ENCODE data around the gene CMPK1.

CMPK1 gene

DNA sequence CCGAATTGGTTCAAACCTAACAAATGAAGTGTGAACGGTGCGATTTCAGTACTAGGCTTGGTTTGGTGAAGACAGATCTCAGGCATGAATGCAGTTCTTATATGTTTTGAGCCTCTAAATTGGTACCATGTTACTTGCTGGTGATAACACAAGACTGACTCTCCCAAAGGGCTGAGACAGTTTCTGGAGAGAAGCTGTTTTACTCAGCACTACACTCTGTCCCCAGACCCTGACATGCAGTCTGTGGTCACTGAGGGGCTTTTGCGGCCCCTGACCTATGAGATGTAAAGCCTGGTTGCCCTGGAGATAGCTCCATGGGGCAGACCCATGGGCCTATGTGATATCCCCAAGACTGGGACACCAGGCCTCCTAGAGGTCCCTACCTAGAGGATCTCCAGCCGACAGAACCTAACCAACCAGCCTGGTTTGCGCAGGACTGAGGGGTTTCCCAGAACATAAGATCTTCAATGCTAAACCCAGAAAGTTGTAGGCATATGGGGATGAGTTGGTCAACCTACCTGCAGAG lies 63.1 kb downstream of the CMPK1 start:
- no peak for DNase-seq (ENCODE audit: low spot score)

DNA sequence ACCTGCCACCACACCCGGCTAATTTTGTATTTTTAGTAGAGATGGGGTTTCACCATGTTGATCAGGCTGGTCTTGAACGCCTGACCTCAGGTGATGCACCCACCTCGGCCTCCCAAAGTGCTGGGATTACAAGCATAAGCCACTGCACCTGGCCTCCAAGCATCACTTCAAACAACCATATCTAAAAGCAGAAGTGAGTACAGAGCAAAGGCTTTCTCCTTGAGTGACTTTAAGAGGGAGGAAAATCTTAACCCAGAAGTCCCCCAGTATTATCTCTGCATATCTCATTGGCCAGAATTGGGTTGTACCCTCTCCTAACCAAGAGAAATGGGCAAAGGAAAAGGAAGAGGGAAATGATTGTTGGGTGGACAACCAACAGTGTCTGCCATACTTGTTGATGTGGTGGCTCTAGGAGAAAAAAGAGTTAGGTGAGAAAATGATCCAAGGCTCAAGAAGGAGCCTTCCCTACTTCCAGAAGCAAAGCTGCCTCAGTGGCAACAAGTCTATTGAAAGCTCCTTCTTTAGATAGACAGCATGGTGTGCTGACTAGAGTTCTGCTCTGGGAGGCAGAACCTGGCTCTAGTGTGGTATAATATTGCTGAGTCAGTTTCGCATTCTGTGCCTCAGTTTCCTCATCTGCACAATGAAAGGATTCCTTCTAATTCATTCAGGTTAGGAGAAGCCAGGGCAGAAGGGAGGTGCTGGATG lies 65.7 kb downstream of the CMPK1 start:
- no peak for DNase-seq (ENCODE audit: low spot score)

DNA sequence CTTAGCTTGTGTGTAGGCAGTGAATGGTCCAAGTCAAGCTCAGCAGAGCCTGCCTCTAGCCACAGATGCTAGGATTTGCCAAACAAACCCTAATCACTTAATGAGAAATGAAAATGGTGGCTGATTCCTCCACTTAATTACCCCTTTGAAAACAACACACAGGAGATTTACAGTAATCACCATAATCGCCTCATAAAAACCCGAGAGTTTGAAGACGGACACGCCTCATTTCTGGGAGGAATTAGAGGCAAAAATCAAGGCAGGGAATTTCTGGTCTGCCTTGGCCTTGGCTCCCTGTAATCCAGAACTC lies 66.2 kb downstream of the CMPK1 start:
- DNase-seq (ENCODE audit: low spot score), result no peak

DNA sequence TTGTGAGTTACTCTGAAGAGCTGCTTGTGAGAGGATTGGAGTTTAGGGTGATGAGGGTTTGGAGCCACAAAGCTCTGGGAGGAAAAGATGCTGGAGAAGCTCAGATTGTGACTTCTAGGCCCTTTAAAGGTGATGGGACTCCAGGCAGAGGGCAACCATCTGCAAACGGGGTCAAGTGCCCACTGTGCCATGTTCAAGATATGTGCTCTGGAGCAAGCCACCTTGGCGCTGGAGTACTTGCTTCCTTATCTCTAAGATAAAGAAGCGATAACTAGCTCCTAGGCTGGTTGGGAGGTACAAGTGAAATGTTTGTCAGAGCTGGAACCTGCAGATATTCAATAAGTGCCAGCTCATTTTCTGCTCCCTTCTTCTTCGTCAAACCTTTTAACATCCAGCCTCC lies 68.2 kb downstream of the CMPK1 start:
- DNase-seq (ENCODE audit: low spot score), result no peak

DNA sequence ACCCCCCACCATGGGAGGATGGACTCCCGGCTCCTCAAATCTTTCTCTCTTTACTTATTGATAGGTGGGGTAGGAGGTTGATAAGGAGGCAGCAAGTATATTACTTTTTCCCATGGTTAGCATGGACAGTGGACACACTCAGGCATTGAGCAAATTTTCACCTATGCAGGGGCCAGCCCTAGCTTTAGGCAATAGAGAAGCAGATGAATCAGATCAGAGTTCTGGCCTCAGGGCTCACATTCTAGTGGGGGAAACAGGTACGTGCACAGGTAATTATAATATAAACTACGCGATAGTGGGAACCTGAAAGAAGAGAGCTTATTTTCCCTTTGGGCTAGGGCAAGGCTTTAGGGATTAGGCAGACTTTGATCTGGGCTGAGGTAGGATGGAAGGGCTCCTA lies 69.0 kb downstream of the CMPK1 start:
- no peak for DNase-seq (ENCODE audit: low spot score)

DNA sequence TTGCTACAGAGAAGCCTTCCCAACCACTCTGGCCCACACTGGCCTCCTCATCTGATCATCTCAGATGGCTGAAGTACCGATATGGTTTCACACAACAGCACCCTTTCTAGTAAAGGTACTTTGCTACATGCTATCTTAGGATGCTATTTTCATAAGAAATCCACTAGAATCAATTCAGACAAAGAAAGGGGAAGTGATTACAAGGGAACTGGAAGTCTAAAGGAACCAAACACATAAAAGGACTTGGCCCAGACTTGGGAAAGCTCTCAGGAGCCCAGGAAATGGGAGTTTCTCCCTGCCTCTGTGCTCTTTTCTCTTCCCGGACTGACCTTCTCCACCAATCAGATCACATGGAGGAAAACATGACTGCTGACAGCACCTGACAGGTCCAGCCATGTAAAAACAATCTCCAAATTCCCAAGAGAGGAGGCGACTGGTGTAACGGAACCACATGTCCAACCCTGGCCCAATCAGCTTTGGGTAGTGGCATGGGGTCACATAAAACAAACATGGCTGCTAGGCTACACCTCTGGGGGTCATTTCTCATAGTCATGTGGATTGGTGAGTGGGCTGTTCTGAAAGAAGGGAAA lies 69.8 kb downstream of the CMPK1 start:
- no peak for DNase-seq (ENCODE audit: low spot score)

DNA sequence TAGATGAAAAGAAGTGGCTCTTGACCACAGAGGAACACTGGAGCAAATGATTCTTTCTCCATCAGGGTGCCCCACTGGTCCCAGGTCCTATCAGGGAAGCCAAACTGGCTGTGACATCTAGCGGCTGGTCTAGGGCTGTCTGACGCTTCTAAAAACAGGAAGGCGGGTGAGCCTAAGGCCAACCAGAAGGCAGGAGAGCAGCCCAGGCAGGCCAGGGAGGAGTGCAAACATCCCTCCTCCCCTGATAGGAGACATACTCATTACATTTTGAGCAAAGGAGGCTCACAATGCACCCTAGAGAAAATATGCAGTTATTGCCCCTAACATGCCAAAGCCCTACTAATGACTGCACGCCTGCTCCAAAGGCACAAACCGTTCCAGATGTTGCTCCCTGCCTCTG lies 72.1 kb downstream of the CMPK1 start:
- DNase-seq (ENCODE audit: low spot score), result no peak

DNA sequence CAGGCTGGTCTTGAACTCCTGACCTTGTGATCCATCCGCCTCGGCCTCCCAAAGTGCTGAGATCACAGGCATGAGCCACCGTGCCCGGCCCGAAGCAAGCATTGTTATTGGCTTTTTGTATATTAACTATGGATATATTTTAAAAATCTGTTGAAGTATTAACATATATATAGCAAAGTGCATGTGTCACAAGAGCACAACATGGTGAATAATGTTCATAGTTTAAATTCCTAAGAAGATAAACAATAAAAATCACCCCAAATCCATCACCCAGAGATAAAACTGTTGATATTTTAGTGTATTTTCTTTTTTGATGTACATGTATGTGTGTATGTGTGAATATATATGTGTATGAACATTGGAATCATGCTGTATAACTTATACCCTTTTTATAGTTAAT lies 73.4 kb downstream of the CMPK1 start:
- DNase-seq (ENCODE audit: low spot score), result no peak

DNA sequence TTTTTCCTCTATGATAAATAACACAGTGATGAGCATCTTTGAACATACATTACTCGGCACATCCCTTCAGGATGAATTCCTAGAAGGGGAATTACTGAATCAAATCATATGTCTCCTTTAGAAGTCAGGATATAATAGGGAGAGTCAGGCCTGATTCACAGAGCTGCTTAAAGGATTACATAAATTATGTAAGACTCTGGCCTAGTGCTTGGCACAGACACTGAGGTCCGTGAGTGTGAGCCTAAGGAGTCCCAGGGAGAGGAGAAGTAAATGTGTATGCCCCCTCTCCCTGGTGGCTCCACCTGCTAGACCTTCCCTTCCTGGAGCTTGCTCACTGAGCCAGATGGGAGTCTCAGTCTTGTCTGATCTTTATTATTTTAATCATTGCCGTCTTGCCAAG lies 73.9 kb downstream of the CMPK1 start:
- DNase-seq (ENCODE audit: low spot score), result no peak

DNA sequence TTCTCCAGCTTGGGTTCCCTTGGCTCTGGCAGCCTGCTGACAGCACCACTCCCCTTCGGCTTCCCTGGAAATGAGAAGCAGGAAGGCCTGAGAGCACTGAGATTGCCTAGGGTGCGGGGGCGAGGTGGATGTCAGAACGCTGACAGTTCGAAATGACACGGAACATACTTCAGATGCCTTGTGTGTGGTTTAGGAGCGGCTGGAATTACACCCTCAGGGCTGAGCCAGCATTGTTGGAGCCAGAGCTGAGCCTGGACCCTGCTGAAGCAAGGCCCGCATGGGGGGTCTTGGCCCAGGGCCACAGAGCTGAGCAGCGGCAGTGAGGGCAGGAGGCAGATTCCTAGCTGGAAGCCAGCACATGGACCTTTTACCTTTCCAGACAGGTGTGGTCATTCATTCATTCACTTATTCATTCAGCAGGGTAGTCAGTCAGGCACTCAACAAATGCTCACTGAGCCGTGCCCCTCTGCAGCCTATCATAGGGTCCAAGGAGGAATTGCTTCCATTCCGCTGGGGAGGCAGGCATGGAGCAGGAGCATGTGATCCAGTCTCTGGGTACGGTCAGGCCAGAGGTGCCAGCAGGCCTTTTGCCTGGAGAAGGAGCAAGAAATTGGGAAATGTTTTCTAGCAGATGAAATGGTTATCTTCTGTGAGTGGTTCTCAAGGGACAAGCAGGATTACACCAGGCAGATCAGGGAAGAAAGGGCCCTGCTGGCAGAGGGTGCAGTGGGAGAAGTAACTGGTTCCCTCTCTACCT lies 75.9 kb downstream of the CMPK1 start:
- no peak for DNase-seq (ENCODE audit: low spot score)

DNA sequence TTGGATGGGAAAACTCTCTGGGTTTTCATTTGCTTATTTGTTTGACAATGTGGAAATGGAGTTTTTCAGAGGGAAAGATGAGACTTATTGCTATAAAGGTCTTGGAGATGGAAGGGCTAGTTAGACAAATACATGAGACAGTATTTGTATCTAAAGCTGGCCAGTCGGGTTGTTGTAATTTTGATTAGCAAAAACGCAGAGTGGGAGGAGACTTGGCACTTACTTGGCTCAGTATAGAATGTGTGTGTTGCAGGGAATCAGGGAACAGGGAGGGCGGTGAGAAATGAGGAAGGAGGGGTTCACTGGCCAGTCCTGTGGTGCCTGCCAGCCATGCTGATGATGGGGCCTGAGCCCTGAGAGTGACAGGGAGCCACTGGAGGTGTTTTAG lies 76.5 kb downstream of the CMPK1 start:
- DNase-seq (ENCODE audit: low spot score), result no peak

DNA sequence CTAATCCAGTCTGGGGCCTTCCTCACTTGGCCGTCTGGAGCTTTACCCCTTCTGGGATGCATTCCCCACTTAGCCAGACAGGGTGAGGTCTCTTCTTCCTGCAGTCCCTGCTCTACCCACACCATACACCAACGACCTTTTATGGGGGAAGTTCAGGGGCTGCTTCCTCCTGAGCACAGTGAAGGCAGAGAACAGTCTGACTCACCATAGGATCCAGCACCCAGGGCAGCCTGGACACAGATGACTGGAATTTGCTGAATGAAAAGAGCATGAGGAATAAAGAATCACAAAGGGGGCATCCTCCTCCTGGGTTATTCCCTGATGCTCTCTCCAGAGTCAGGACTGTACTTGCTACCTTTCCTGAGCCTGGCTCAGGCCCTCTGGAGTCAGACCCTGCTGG lies 77.8 kb downstream of the CMPK1 start:
- DNase-seq (ENCODE audit: low spot score), result no peak

DNA sequence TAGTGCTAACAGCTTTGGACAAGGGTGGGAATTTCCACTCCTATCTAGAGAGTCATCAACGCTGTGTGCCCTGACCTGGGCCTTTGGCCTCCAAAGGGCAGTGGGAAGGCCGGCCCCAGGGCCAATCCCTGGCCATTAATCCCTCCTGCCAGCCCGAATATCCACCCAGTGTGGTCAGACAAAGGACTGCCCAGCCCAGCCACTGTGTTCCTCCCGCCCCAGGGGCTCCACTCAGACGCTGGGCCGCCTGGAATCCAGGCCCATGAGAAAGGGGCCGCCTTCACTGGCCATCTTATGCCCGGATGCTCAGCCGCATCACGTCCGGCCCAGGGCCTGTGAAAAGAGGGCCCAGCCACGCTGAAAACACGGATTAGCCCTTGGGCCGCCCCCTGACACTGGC lies 78.8 kb downstream of the CMPK1 start:
- no peak for DNase-seq (ENCODE audit: low spot score)

DNA sequence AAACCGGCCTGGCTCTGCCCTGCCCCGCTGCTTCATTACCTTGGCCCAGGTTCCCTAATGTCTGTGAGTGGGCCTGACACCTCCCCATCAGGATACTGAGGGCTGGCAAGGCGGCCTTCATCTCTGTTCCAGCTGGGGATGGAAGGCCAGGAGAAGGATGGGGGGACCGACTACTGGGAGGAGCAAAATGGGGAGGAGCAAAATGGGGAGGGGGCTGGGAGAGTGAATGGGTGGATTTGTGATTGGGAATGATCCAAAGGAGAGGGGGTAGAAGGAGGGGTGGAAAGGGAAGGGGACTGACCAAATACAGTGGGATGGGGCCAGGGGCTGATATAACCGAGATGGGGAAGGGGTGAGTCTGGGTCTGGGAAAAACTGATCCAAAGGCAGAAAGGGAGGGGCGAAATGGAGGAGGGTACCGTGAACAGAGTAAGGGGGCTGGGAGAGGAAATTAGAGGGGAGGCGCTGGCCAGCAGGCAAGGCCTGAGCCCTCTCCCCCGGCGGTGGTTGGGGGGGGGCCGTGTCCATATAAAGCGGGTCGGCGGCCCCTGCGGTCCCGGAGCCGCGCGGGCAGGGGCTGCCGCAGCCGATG lies 82.2 kb downstream of the CMPK1 start, which contains the start of gene FOXE3:
FOXE3 (plus strand) TSS at position 558 of the 591 bp plus-strand sequence; CDS start at position 589, 31 bp downstream.
- DNase-seq (ENCODE audit: low spot score), result no peak

DNA sequence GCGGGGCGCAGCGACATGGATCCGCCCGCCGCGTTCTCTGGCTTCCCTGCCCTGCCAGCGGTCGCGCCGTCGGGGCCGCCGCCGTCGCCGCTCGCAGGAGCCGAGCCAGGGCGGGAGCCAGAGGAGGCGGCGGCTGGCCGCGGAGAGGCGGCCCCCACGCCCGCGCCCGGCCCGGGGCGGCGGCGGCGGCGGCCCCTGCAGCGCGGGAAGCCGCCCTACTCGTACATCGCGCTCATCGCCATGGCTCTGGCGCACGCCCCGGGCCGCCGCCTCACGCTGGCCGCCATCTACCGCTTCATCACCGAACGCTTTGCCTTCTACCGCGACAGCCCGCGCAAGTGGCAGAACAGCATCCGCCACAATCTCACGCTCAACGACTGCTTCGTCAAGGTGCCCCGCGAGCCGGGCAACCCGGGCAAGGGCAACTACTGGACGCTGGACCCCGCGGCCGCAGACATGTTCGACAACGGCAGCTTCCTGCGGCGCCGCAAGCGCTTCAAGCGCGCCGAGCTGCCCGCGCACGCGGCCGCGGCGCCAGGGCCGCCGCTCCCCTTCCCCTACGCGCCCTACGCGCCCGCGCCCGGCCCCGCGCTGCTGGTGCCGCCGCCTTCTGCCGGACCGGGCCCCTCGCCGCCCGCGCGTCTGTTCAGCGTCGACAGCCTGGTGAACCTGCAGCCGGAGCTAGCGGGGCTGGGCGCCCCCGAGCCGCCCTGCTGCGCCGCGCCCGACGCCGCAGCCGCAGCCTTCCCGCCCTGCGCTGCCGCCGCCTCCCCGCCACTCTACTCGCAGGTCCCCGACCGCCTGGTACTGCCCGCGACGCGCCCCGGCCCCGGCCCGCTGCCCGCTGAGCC lies 83.0 kb downstream of the CMPK1 start:
- no peak for DNase-seq (ENCODE audit: low spot score)

DNA sequence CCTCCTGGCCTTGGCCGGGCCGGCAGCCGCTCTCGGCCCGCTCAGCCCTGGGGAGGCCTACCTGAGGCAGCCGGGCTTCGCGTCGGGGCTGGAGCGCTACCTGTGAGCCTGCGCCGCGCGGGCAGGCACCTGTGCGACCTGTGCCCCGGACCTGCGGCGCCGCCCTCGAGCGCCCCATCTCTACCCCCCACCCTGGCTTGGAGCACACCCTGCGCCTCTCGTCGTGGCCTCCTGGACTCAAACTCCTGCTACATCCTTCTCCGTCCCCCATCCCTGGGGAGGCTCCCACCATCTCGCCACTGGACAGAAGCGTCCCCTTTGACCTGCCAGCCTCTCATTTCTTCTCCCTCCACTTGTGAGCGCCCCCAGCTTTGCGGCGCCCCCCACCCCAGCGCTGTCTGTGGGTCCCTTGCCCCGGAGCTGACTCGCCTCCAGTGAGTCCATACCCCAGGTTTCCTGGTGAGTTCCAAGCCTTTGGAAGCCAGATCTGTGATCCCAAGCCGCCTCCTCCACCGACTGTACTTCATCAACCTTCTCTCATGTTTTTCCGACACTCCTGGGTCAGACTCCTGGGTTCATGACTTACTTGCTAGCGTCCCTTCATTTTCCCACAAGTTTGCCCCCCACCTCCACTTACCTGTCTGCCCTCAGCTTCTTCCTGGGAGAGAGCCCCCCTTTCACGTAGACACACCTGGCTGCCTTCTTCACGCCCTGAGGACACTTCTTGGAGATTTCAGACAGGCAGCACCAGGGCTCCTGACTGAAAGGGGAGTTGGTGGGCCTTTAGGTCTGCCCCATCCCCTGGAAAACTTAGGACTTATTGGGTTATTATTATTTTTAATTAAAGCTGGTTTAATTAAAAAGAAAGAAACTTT lies 83.8 kb downstream of the CMPK1 start:
- DNase-seq (ENCODE audit: low spot score), result no peak

DNA sequence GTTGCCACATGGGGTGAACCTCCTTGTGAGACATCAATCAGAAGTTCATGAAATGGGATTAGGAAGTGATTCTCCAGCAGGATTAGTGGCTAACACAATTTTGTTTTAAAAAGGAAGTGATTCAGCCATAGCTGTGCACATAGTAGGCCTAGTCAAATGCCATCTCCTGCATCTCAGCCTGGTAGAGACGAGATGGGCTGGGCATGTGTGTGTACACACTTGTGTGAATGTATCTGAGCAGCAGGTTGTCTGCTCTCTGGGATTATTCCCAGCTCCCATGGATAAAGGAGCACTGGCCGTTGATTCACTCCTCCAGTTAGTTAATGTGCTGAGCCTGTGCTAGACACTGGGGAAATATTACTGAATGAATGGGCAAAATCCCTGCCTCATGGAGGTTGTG lies 84.5 kb downstream of the CMPK1 start:
- no peak for DNase-seq (ENCODE audit: low spot score)

DNA sequence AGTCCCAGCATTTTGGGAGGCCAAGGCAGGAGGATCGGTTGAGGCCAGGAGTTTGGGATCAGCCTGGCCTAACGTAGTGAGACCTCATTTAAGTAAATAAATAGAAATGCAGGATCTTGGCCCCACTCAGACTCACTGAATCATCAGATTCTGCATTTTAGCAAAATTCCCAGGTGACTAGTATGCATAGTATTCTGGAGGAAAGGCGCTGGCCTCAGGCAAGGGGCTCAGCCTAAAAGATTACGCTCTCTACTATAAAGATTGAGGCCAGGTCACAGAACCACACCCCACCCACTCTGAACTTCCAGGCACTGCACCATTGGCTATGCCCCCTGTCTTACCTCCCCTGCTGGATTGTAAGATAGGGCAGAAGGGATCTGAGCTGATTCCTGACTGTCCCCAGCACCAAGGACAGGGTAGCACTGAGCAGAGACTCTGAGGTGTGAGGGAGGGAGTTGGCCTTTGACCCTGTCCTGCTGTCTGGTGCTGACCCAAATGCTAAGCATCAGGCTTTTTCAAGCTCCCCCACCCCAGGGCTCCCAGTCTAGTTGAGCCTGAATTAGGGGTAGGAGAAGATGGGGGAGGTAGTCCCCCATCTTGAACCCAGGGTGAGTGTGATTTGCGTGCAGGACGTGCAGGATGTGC lies 85.2 kb downstream of the CMPK1 start:
- DNase-seq (ENCODE audit: low spot score), result no peak

DNA sequence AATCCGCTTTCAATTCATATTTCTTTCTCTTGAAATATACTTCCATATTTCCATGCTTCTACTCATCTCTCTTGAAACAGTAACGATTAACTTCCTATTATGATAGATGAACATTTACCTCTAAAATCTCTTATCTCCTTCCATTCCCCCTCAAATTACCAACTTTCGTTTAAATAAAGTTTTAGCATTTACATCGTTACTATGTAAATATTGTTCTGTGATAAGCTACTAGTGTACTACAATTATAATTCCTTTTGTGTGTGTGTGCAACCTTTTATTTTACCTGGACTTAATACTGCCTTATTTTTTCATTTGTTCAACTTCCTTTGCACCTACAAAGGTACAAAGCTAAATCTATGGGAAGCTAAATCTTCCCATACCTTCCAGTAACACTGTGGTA lies 87.0 kb downstream of the CMPK1 start:
- no peak for DNase-seq (ENCODE audit: low spot score)

DNA sequence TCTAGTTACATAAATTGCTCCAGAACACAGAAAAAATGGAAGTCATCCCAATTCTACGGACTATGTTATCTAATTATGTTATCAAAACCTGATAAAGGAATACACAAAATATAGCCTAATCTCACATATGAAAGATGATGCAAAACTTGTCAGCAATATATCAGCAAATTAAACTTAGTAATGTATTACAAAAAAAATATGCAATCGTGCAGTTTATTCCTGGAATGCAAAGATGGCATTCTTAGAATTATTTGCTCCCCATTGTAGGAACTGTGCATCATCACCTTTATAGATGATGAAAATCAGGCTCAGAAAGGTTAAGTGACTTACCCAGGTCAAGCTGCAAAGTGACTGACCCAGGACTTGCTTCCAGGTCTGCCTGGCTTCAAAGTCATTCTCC lies 90.3 kb downstream of the CMPK1 start:
- DNase-seq (ENCODE audit: low spot score), result no peak
